Tibial artery (tissue), 4 donors: ENCODE measurements around the gene MTHFSD.

Source experiments
- DNase-seq, 2 donors: peaks; one replicate each; pipeline ENCODE4 v3.0.0-alpha.2; 2019
- H3K27ac ChIP-seq, 2 donors: fragments of 200-600 bp; sonication (generic) in 1 of 2; 1 replicate in 1 of 2; 2 replicates in 1 of 2; pipeline ENCODE4 v1.5.1; 2018 to 2019; ENCODE audit warnings: mild to moderate bottlenecking in 1 of 2
- H3K27me3 ChIP-seq, 2 donors: fragments of 200-600 bp; sonication (generic) in 1 of 2; one replicate each; pipeline versions ENCODE4 v1.5.1 to v1.6.0; 2016 to 2019
- H3K36me3 ChIP-seq, 3 donors: fragments of 200-600 bp; sonication (generic) in 2 of 3; one replicate each; pipeline ENCODE4 v1.5.1; 2016 to 2019; ENCODE audit warnings: mild to moderate bottlenecking in 2 of 3
- H3K4me1 ChIP-seq, 4 donors: fragments of 200-600 bp; sonication (generic) in 2 of 4; 1 replicate in 3 of 4; 2 replicates in 1 of 4; pipeline ENCODE4 v1.5.1; 2016 to 2019
- H3K4me3 ChIP-seq, 2 donors: fragments of 200-600 bp; sonication (generic) in 1 of 2; 1 replicate in 1 of 2; 2 replicates in 1 of 2; pipeline ENCODE4 v1.5.1; 2018 to 2019; ENCODE audit warnings: mild to moderate bottlenecking in 2 of 2
- H3K9me3 ChIP-seq, 3 donors: fragments of 200-600 bp; sonication (generic) in 1 of 3; one replicate each; pipeline ENCODE4 v1.5.1; 2016 to 2019
- intact Hi-C: fragments of 100-400 bp; cut with DNase I; formaldehyde crosslinking; loops from one replicate; pipeline ENCODE4 v1.15.0; 2023; ENCODE audit warnings: low total_unique reads
- TF ChIP-seq, protein P1 (sequence below), 2 experiments: fragments of 200-600 bp in 1 of 2; fragments of 450-650 bp in 1 of 2; IDR thresholded peaks; one replicate each; pipeline ENCODE4 v1.5.1; 2017 to 2019; ENCODE audit warnings: antibody characterized with exemption in 2 of 2, mild to moderate bottlenecking in 1 of 2, moderate library complexity in 1 of 2

Gene MTHFSD

DNA sequence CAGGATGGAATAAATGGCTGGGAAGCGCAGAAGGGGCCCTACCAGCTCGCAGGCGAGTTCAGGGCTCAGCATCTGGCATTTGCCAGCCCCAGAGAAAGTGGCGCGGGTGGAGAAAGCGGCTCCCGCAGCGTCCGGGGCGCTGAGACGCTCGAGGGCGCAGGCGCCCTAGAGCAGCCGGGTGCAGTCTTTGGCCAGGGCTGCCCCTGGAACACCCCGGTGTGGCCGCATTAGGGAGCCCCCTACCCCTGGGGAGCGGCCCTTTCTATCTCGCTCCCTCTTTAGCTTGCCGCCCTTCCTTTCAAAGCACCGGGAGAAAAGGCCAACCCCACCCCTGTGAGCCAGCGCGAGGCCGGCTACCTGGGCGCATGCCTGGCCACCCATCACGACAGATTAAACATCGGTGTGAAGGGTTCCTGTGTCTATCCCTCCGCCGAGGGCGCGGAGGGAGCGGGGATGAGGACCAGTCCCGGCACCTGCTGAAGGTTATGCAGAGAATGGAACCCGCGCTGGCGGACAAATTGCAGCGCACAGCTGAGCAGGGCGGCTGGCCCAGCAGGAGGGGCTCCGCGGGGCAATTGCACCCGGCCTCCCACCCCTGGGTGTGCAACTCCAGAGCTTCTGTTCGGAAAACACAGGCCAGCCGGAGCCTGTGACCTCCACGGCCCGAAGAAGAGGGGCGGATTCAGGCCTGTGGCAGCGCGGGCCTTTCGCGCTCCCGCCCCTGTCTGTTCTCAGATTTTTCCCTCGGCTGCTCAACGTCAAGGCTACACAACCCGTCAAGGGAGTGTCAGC is 60.3 kb downstream of the MTHFSD start:
- peaks cover 0 to 37% (median 25%) of the 10 kb centered on the region in 4 donors for H3K4me1 ChIP-seq
- no peak overlapping the region for H3K27ac ChIP-seq
- intact Hi-C loops: no loop called here
- no peak overlapping the region for H3K4me3 ChIP-seq
- H3K27me3 ChIP-seq: peaks cover 11 to 100% of the 10 kb centered on the region in 2 donors
- TF ChIP-seq, protein P1, sequence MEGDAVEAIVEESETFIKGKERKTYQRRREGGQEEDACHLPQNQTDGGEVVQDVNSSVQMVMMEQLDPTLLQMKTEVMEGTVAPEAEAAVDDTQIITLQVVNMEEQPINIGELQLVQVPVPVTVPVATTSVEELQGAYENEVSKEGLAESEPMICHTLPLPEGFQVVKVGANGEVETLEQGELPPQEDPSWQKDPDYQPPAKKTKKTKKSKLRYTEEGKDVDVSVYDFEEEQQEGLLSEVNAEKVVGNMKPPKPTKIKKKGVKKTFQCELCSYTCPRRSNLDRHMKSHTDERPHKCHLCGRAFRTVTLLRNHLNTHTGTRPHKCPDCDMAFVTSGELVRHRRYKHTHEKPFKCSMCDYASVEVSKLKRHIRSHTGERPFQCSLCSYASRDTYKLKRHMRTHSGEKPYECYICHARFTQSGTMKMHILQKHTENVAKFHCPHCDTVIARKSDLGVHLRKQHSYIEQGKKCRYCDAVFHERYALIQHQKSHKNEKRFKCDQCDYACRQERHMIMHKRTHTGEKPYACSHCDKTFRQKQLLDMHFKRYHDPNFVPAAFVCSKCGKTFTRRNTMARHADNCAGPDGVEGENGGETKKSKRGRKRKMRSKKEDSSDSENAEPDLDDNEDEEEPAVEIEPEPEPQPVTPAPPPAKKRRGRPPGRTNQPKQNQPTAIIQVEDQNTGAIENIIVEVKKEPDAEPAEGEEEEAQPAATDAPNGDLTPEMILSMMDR (IDR thresholded peaks at IDR 0.05): no peak
- H3K9me3 ChIP-seq: peaks cover 0 to 2% (median 0%) of the 10 kb centered on the region in 3 donors
- no peak for DNase-seq
- H3K36me3 ChIP-seq: no peaks in the 10 kb centered on the region

DNA sequence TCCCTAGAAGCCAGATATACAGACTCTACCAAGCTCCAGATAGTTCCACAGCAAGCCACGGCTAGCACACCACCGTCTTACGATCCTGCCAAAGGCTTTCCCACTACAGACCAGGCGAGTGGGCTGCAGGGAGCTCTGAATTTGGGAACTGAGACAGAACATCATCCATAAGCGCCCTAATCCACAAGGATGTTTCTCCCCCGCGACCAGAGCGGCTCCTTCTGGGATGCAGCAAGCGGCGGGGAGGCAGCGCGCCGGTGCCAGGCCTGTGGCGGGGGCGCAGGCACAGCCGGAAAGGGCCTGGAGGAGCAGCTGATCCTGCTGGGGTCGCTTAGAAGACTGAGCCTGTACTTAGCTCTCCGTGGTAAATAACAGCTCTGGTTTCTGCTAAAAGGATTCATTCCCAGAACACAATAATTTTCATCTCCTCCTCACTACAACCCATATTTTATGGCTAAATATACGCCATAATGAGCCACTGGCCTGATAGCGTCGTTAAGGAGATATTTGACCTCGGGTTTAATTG is 60.9 kb downstream of the MTHFSD start:
- Histone ChIP-seq H3K36me3 (no peaks in the 10 kb centered on the region), H3K27me3 (peaks cover 11 to 100% of the 10 kb centered on the region in 2 donors), H3K4me1 (peaks cover 0 to 34% (median 23%) of the 10 kb centered on the region in 4 donors), H3K4me3 (no peak overlapping the region), H3K9me3 (peaks cover 0 to 9% (median 0%) of the 10 kb centered on the region in 3 donors), H3K27ac (no peak overlapping the region)
- intact Hi-C loops: no loop called here
- DNase-seq: no peak
- TF ChIP-seq, protein P1 (IDR thresholded peaks at IDR 0.05): no peak

DNA sequence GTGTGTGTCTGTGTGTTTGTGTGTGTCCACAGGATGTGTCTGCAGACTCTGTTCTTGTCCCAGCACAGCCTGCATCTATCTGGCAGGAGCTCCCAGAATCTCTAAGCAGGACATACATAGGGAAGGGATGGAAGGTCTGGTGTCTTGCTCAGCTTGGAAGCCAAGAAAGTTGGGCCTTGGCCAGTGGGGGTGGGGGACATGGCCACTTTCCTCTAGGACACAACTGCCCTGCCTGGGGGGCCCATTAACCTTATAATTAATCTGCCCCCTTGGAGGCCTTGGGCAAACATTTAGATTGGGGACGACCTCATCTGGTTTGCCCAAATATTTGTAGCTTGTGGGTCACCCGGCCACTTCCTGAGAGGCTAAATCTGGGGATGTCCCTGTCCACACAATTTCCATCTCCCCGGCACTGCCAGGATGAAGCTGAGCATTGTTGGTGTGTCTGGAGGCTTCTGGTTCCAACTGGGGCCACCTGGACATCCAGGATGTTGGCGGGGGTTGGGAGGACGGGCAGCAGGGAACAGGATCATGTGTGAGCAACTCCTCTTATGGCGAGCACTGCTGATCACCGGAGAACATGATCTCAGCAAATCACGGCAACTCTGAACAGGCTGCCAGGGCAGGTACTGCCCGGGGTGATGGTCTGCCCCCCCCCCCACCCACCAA is 61.9 kb downstream of the MTHFSD start:
- intact Hi-C loops: no loop called here
- Histone ChIP-seq H3K36me3 (no peaks in the 10 kb centered on the region), H3K27me3 (peaks cover 5 to 100% of the 10 kb centered on the region in 2 donors), H3K4me3 (no peak overlapping the region), H3K27ac (no peak overlapping the region), H3K4me1 (peaks cover 0 to 24% (median 13%) of the 10 kb centered on the region in 4 donors), H3K9me3 (peaks cover 0 to 13% (median 0%) of the 10 kb centered on the region in 3 donors)
- DNase-seq: no peak
- TF ChIP-seq, protein P1 (IDR thresholded peaks at IDR 0.05): no peak

DNA sequence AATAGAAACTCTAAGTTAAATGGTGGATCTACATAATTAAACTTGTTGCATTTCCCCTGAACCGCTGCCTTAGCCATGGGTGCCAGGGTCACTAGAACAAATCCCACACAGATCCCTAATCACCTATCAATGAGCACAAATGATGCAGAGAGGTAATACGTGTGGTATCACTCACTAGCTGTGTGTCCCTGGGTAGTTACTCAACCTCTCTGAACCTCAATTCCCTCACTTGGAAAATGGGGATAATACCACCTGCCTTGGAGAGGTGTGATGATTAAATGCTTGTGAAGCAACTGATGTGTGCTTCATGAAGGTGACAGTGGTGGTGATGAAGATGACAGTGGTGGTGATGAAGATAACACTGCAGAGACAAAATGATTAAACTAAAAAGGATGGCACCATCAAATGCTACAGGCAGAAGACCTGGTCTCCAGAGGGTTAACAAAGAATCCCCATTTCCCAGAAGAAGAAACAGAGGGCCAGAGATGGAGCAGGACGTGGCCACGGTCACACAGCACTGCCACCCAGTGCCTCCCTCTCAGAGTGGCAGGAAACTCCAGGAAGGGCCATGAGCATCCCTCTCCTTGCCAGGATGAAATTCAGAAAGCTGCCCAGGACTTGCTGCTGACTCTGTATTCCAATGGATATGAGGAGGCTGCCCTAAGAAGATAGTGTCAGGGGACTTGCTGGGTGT is 62.6 kb downstream of the MTHFSD start:
- Histone ChIP-seq H3K27me3 (peaks cover 5 to 100% of the 10 kb centered on the region in 2 donors), H3K9me3 (peaks cover 0 to 13% (median 0%) of the 10 kb centered on the region in 3 donors), H3K27ac (no peak overlapping the region), H3K4me1 (peaks cover 0 to 17% (median 8%) of the 10 kb centered on the region in 4 donors), H3K36me3 (no peaks in the 10 kb centered on the region), H3K4me3 (no peak overlapping the region)
- TF ChIP-seq, protein P1 (IDR thresholded peaks at IDR 0.05): no peak
- intact Hi-C loops: no loop called here
- no peak for DNase-seq

DNA sequence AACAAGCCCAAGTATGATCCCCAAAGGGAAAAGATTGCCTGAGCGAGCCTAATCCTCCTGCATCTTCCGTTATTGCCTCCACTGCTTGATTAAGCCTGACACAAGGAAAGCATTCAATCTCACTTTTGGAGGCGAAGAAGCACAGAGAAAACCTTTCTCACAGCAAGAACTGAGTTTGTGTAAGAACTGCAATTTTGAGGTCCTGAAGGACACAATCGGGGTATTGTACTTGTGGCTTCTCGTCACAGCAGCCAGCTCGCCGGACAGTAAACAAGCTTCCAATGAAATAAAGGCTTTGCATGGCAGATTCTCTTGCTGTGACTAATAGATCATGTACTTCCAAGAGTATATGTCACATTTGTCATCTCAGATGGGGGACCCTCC is 63.4 kb downstream of the MTHFSD start:
- peaks cover 0 to 13% (median 0%) of the 10 kb centered on the region in 3 donors for H3K9me3 ChIP-seq
- H3K27ac ChIP-seq: no peak overlapping the region
- intact Hi-C loops: no loop called here
- TF ChIP-seq, protein P1 (IDR thresholded peaks at IDR 0.05): no peak
- H3K27me3 ChIP-seq: peaks cover 0 to 99% of the 10 kb centered on the region in 2 donors
- no peak overlapping the region for H3K4me3 ChIP-seq
- no peak for DNase-seq
- no peaks in the 10 kb centered on the region for H3K36me3 ChIP-seq
- peaks cover 0 to 10% (median 3%) of the 10 kb centered on the region in 4 donors for H3K4me1 ChIP-seq
